ENCODE data around the gene CCNL2. TPM values are rescaled to one million over a fixed set of nuclear protein-coding genes. Genes with fewer than 3 reads are reported as not detected.

Gene CCNL2
- total RNA-seq, 4 donors from 2014 or later: 167 to 307 (median 215) TPM

DNA sequence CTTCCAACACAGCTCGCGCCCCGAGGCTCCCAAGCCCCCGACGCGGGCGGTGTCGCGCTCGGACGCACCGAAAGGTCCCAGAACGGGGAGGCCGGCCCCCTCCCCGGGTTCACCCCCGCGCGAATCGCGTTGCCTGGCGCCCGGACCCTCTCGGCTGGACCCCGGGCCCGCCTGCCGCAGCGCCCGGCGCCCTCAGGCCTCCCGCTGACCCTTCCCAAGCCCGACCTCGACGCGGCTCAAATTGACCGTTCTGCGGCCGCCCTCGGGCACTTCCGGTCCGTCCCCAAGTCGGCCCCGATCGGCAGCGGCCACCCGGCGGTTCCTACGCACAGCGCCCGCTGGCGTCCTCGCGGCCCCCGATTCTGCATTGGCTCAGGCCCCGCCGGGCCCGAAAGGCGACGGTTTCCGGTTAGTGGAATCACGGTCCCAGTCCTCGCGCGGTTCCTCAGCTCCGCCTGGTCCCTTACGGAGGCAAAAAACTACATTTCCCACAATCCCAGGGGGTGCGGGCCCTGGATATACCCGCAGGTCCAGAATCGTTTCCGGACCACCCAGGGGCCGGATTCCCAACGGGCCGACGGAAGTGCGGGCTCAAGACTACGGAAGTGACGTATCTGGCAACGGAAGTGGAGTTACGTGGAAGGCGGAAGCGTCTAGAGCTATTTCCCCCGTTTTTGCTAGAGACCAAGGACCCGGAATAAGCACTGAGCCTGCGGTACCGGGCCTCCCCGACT lies 24.0 kb downstream of the CCNL2 start, which contains the start of gene AURKAIP1:
Gene AURKAIP1, minus strand, starts transcription at position 279 of the 734 bp plus-strand sequence. CDS start 451 bp downstream, outside the sequence.
- TF ChIP-seq, protein P1, sequence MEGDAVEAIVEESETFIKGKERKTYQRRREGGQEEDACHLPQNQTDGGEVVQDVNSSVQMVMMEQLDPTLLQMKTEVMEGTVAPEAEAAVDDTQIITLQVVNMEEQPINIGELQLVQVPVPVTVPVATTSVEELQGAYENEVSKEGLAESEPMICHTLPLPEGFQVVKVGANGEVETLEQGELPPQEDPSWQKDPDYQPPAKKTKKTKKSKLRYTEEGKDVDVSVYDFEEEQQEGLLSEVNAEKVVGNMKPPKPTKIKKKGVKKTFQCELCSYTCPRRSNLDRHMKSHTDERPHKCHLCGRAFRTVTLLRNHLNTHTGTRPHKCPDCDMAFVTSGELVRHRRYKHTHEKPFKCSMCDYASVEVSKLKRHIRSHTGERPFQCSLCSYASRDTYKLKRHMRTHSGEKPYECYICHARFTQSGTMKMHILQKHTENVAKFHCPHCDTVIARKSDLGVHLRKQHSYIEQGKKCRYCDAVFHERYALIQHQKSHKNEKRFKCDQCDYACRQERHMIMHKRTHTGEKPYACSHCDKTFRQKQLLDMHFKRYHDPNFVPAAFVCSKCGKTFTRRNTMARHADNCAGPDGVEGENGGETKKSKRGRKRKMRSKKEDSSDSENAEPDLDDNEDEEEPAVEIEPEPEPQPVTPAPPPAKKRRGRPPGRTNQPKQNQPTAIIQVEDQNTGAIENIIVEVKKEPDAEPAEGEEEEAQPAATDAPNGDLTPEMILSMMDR (IDR thresholded peaks at IDR 0.05): peak in 4 of 6 experiments; percentile 23 to 49 (median 30)
- peak in 1 of 2 donors; percentile 60 for TF ChIP-seq POLR2A (IDR thresholded peaks at IDR 0.05)
- peaks cover 0 to 4% of the 10 kb centered on the region in 2 donors for H3K36me3 ChIP-seq
- peak; percentile 98 to 99 for DNase-seq
- intact Hi-C loops (cut with DNase I): loop anchor here (10.0 kb wide), 1 partner anchor 260 kb away; the partner anchor contains the start of gene C1orf159
- H3K4me3 ChIP-seq (replicated peaks in 1 of 3): peak within 1 kb of the TSS; percentile 90 to 98 (median 98)
- H3K9me3 ChIP-seq: no peaks in the 10 kb centered on the region
- WGBS, 2 donors: 0 to 1% methylated on average over 15 to 17 of the region's 85 CpGs
- H3K27ac ChIP-seq: peak within 1 kb of the TSS; percentile 81 to 98 (median 82)
- peaks cover 23 to 25% of the 10 kb centered on the region in 2 donors for H3K4me1 ChIP-seq
- H3K27me3 ChIP-seq: no peaks in the 10 kb centered on the region

DNA sequence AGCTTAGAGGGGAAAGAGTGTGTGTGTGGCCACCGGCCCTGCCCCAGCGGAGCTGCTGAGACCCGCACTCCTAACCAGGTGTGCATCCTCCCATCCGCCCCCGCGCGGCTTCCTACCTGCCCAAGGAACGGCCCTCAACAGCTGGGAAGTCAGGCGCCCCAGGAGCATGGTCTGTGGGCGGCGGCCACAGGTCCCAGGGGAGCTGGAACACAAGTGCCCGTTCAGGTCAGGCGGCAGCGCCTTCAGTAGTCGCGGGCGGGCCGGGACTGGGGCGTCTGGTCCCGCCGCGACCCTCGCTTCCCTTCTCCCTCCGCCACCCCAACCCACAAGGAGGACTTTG lies 24.6 kb downstream of the CCNL2 start:
- Histone ChIP-seq H3K4me3 (replicated peaks in 1 of 3) (peak overlapping the region; percentile 83 to 98 (median 90)), H3K4me1 (peaks cover 23 to 25% of the 10 kb centered on the region in 2 donors), H3K27ac (peak overlapping the region; percentile 81 to 98 (median 82)), H3K27me3 (no peaks in the 10 kb centered on the region), H3K9me3 (no peaks in the 10 kb centered on the region), H3K36me3 (peaks cover 0 to 4% of the 10 kb centered on the region in 2 donors)
- 0 to 1% methylated on average over 4 to 12 of the region's 24 CpGs for WGBS, 2 donors
- DNase-seq: no peak
- TF ChIP-seq, protein P1 (IDR thresholded peaks at IDR 0.05): no peak
- no peak for TF ChIP-seq POLR2A (IDR thresholded peaks at IDR 0.05)
- intact Hi-C loops (cut with DNase I): loop anchor here (10.0 kb wide), 1 partner anchor 260 kb away; the partner anchor contains the start of gene C1orf159

DNA sequence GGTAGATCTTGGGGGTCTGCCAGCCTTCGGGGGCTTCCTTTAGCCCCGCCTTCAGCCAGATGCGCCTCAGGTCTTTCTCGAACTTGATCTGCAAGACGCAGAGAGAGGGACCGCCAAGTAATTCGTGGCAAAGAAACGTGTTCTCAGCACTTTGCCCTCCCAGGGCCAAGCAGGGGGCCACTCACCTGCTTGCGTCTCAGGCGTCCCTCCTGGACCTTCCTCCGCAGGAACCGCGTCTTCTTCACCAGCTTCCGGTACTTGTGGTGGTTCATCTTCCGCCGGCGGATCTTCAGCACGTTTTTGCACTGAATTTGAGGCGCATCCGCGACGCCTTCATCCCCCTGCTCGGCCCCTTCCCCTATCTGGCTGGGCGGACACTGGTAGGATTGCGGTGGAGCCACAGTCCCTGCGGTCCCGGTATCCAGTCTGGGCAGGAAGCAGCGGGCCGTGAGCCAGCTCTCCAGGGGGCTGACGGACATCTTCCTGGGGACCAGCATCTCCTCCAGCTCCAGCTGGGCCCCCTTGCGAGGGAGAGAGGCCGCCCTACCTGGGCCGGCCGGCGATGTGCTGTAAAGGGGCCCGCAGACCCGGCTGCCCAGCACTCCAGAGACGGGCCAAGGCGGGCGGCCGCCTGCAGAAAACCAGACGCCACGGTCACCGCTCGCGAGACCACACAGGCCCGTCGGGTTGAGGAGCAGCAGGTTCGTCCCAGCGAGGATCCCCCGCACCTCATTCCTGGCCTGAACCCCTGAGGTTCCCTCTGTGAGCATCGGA lies 25.1 kb downstream of the CCNL2 start:
- Histone ChIP-seq H3K4me1 (peaks cover 23 to 25% of the 10 kb centered on the region in 2 donors), H3K36me3 (peaks cover 0 to 4% of the 10 kb centered on the region in 2 donors), H3K9me3 (no peaks in the 10 kb centered on the region), H3K27ac (peak overlapping the region in 1 of 3 donors; percentile 81), H3K27me3 (no peaks in the 10 kb centered on the region), H3K4me3 (replicated peaks in 1 of 3) (peak overlapping the region; percentile 83 to 98 (median 90))
- 71 to 77% methylated on average over 31 of the region's 52 CpGs for WGBS, 2 donors
- intact Hi-C loops (cut with DNase I): loop anchor here (10.0 kb wide), 1 partner anchor 259 kb away; the partner anchor contains the start of gene C1orf159
- no peak for DNase-seq
- TF ChIP-seq POLR2A (IDR thresholded peaks at IDR 0.05): no peak
- TF ChIP-seq, protein P1 (IDR thresholded peaks at IDR 0.05): no peak

DNA sequence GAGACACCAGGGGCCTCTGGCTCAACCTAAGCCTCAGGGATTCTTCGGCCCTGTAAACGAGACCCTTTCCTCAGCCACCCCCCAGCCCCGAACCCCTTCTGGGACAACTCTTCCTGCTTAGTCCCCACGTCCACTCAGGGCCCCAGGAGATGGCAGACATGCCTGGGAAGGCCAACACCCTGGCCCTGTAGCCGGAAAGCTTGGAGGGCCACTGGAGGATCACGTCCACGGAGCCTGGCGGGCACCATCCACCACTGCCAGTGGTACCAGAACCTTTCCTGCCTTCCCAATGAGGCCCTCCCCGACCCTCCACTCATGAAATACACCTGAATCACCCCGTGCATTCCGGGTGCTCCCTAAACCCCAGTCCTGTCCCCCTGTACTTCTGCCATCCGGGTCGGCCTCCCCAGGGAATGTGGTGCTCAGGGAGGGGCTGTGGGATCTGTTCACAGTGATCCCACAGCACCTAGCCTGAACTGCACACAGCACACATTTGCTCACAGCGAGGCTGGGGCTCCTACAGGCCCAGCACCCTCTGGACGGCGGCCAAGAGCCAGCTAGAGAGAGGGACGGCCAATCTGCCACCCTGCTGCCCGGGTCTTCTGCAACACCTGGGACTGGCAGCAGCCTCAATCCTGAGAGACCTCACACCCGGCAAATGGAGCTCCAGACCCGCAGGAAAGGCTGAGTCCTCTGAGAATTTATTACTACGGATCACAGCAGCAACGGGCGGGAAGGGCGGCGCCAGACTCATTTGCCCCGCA lies 25.9 kb downstream of the CCNL2 start:
- Histone ChIP-seq H3K36me3 (peaks cover 0 to 4% of the 10 kb centered on the region in 2 donors), H3K9me3 (no peaks in the 10 kb centered on the region), H3K4me3 (replicated peaks in 1 of 3) (no peak overlapping the region), H3K4me1 (peaks cover 23 to 25% of the 10 kb centered on the region in 2 donors), H3K27ac (no peak overlapping the region), H3K27me3 (no peaks in the 10 kb centered on the region)
- 90% methylated on average over 13 to 23 of the region's 26 CpGs for WGBS, 2 donors
- intact Hi-C loops (cut with DNase I): loop anchor here (10.0 kb wide), 1 partner anchor 258 kb away; the partner anchor contains the start of gene C1orf159
- TF ChIP-seq, protein P1 (IDR thresholded peaks at IDR 0.05): no peak
- no peak for TF ChIP-seq POLR2A (IDR thresholded peaks at IDR 0.05)
- no peak for DNase-seq
